Gastrocnemius medialis (tissue), 4 donors: ENCODE data around the gene WDFY4. TPM values are rescaled to one million over a fixed set of nuclear protein-coding genes. Genes with fewer than 3 reads are reported as not detected.

Source experiments
- ATAC-seq, 2 donors: fragments of 150-250 bp; one replicate each; pipeline ENCODE4 v1.9.1; 2016
- DNase-seq, 2 donors: peaks; one replicate each; pipeline ENCODE4 v3.0.0-alpha.2; 2019
- H3K27ac ChIP-seq, 4 donors: fragments of 200-600 bp; sonication (generic); 1 replicate in 1 of 4; 2 replicates in 3 of 4; pipeline ENCODE4 v1.5.1; 2016 to 2018; ENCODE audit warnings: mild to moderate bottlenecking in 2 of 4, moderate library complexity in 1 of 4
- H3K27me3 ChIP-seq, 3 donors: fragments of 200-600 bp; sonication (generic) in 2 of 3; 1 replicate in 1 of 3; 2 replicates in 2 of 3; pipeline versions ENCODE4 v1.5.1 to v1.6.0; 2016 to 2019; ENCODE audit warnings: mild to moderate bottlenecking in 1 of 3, moderate library complexity in 1 of 3
- H3K36me3 ChIP-seq, 2 donors: fragments of 200-600 bp; sonication (generic) in 1 of 2; one replicate each; pipeline ENCODE4 v1.5.1; 2017 to 2018
- H3K4me1 ChIP-seq, 2 donors: fragments of 200-600 bp; sonication (generic) in 1 of 2; one replicate each; pipeline ENCODE4 v1.5.1; 2016 to 2017; ENCODE audit warnings: mild to moderate bottlenecking in 2 of 2
- H3K4me3 ChIP-seq, 4 donors: fragments of 200-600 bp; sonication (generic) in 3 of 4; 1 replicate in 1 of 4; 2 replicates in 3 of 4; pipeline ENCODE4 v1.5.1; 2016 to 2019; ENCODE audit warnings: mild to moderate bottlenecking in 2 of 4
- H3K9me3 ChIP-seq, 3 donors: fragments of 200-600 bp; sonication (generic) in 2 of 3; 1 replicate in 1 of 3; 2 replicates in 2 of 3; pipeline ENCODE4 v1.5.1; 2016 to 2019
- POLR2A ChIP-seq, 2 donors: fragments of 450-650 bp; IDR thresholded peaks; one replicate each; pipeline ENCODE4 v1.6.1; 2017; ENCODE audit warnings: antibody characterized with exemption in 2 of 2, mild to moderate bottlenecking in 2 of 2, moderate library complexity in 2 of 2
- in situ Hi-C, 4 donors: fragments of 200-750 bp; cut with MboI; loops; one replicate each; pipeline versions ENCODE4 v1.15.0 to v1.8.0; 2017; ENCODE audit warnings: low sequenced_read_pairs in 4 of 4
- intact Hi-C: fragments of 100-400 bp; cut with DNase I; formaldehyde crosslinking; loops from one replicate; pipeline ENCODE4 v1.15.1; 2023; ENCODE audit warnings: low total_unique reads
- total RNA-seq, 4 donors: library from RNA; depleted of rRNA; stranded (reverse); fragments of >200 nt; gene quantifications; one replicate each; pipeline versions ENCODE4 v1.1.0 to v1.2.3, GENCODE V29; 2016
- TF ChIP-seq, protein P1 (sequence below), 5 experiments: fragments of 450-650 bp in 3 of 5; fragments of 200-600 bp in 2 of 5; sonication (generic) in 2 of 5; IDR thresholded peaks in 4 of 5; conservative IDR thresholded peaks in 1 of 5; 1 replicate in 4 of 5; 2 replicates in 1 of 5; pipeline ENCODE4 v1.5.1; 2016 to 2019; ENCODE audit warnings: antibody characterized with exemption in 5 of 5, mild to moderate bottlenecking in 3 of 5, moderate library complexity in 3 of 5

Gene WDFY4
- total RNA-seq, 4 donors from 2014 or later: 0.29 to 0.94 (median 0.59) TPM

GRCh38 chr10:48667960-48668590 is 16.6 kb upstream of the WDFY4 start:
- no peaks in the 10 kb centered on the region for H3K27me3 ChIP-seq
- no peaks in the 10 kb centered on the region for H3K4me1 ChIP-seq
- in situ Hi-C loops (loop anchor here in 3 of 4 donors (25.0 kb wide), 2 partner anchors 494 to 844 kb away; no protein-coding TSS in a partner anchor), intact Hi-C loops (no loop called here)
- DNase-seq (no peak), ATAC-seq (no peak)
- no peak overlapping the region for H3K27ac ChIP-seq
- no peaks in the 10 kb centered on the region for H3K36me3 ChIP-seq
- no peaks in the 10 kb centered on the region for H3K9me3 ChIP-seq
- no peak overlapping the region for H3K4me3 ChIP-seq
- TF ChIP-seq, protein P1, sequence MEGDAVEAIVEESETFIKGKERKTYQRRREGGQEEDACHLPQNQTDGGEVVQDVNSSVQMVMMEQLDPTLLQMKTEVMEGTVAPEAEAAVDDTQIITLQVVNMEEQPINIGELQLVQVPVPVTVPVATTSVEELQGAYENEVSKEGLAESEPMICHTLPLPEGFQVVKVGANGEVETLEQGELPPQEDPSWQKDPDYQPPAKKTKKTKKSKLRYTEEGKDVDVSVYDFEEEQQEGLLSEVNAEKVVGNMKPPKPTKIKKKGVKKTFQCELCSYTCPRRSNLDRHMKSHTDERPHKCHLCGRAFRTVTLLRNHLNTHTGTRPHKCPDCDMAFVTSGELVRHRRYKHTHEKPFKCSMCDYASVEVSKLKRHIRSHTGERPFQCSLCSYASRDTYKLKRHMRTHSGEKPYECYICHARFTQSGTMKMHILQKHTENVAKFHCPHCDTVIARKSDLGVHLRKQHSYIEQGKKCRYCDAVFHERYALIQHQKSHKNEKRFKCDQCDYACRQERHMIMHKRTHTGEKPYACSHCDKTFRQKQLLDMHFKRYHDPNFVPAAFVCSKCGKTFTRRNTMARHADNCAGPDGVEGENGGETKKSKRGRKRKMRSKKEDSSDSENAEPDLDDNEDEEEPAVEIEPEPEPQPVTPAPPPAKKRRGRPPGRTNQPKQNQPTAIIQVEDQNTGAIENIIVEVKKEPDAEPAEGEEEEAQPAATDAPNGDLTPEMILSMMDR (IDR thresholded peaks at IDR 0.05 in 4 of 5, conservative IDR thresholded peaks at IDR 0.05 in 1 of 5): no peak

GRCh38 chr10:48670978-48671913 is 13.4 kb upstream of the WDFY4 start:
- H3K9me3 ChIP-seq: no peaks in the 10 kb centered on the region
- no peaks in the 10 kb centered on the region for H3K4me1 ChIP-seq
- ATAC-seq (no peak), DNase-seq (no peak)
- H3K27ac ChIP-seq: no peak overlapping the region
- no peak for TF ChIP-seq POLR2A (IDR thresholded peaks at IDR 0.05)
- TF ChIP-seq, protein P1 (IDR thresholded peaks at IDR 0.05 in 4 of 5, conservative IDR thresholded peaks at IDR 0.05 in 1 of 5): no peak
- H3K4me3 ChIP-seq: no peak overlapping the region
- H3K27me3 ChIP-seq: no peaks in the 10 kb centered on the region
- in situ Hi-C loops (loop anchor here in 3 of 4 donors (25.0 kb wide), 2 partner anchors 491 to 841 kb away; no protein-coding TSS in a partner anchor), intact Hi-C loops (no loop called here)
- no peaks in the 10 kb centered on the region for H3K36me3 ChIP-seq

- no peaks in the 10 kb centered on the region for H3K27me3 ChIP-seq
- H3K4me3 ChIP-seq: no peak overlapping the region
- intact Hi-C loops: no loop called here
- no peaks in the 10 kb centered on the region for H3K36me3 ChIP-seq
- H3K4me1 ChIP-seq: no peaks in the 10 kb centered on the region
- ATAC-seq (no peak), DNase-seq (no peak)
- in situ Hi-C loops: loop anchor here in 3 of 4 donors (25.0 kb wide), 2 partner anchors 490 to 840 kb away; no protein-coding TSS in a partner anchor
- TF ChIP-seq, protein P1 (IDR thresholded peaks at IDR 0.05 in 4 of 5, conservative IDR thresholded peaks at IDR 0.05 in 1 of 5): no peak
- TF ChIP-seq POLR2A (IDR thresholded peaks at IDR 0.05): no peak
- no peak overlapping the region for H3K27ac ChIP-seq
- no peaks in the 10 kb centered on the region for H3K9me3 ChIP-seq
Measured at GRCh38 chr10:48671914-48672595, 12.6 kb upstream of the WDFY4 start.

- H3K27ac ChIP-seq: no peak overlapping the region
- H3K36me3 ChIP-seq: no peaks in the 10 kb centered on the region
- intact Hi-C loops (no loop called here), in situ Hi-C loops (loop anchor here in 3 of 4 donors (25.0 kb wide), 2 partner anchors 490 to 840 kb away; no protein-coding TSS in a partner anchor)
- TF ChIP-seq, protein P1 (IDR thresholded peaks at IDR 0.05 in 4 of 5, conservative IDR thresholded peaks at IDR 0.05 in 1 of 5): no peak
- no peak for TF ChIP-seq POLR2A (IDR thresholded peaks at IDR 0.05)
- DNase-seq: no peak
- H3K27me3 ChIP-seq: no peaks in the 10 kb centered on the region
- peaks cover 0 to 5% (median 0%) of the 10 kb centered on the region in 3 donors for H3K9me3 ChIP-seq
- H3K4me1 ChIP-seq: no peaks in the 10 kb centered on the region
- H3K4me3 ChIP-seq: no peak overlapping the region
- no peak for ATAC-seq
Measured at GRCh38 chr10:48672596-48673265, 11.9 kb upstream of the WDFY4 start.
